RWPE1 (cell line): Measurements from ENCODE around the gene ESR2.

Experiments used
- CTCF ChIA-PET: fragments of 350-600 bp; sonication (Branson Sonifier 250); formaldehyde crosslinking; extraction: SDS; loops from one replicate; lab custom pipeline; 2021; lab: Yijun Ruan, JAX
- POLR2A ChIA-PET: fragments of 400-600 bp; formaldehyde crosslinking; extraction: SDS; loops from one replicate; lab custom pipeline; 2020; ENCODE audit warnings: antibody characterized with exemption; ENCODE audit not compliant: low non-redundant PET; lab: Yijun Ruan, JAX
- DNase-seq: peaks from one replicate; pipeline ENCODE4 v3.0.0; 2012; ENCODE audit warnings: low spot score
- H3K27ac ChIP-seq: fragments of 450-650 bp; 2 replicates; pipeline ENCODE4 v1.5.1; 2017
- TF ChIP-seq, protein P1 (sequence below): fragments of 450-650 bp; conservative IDR thresholded peaks from 2 replicates; pipeline ENCODE4 v1.5.1; 2017; ENCODE audit warnings: low read depth, mild to moderate bottlenecking

Gene ESR2

GRCh38 chr14:64114796-64115195 lies 179.4 kb downstream of the ESR2 start:
- TF ChIP-seq, protein P1, sequence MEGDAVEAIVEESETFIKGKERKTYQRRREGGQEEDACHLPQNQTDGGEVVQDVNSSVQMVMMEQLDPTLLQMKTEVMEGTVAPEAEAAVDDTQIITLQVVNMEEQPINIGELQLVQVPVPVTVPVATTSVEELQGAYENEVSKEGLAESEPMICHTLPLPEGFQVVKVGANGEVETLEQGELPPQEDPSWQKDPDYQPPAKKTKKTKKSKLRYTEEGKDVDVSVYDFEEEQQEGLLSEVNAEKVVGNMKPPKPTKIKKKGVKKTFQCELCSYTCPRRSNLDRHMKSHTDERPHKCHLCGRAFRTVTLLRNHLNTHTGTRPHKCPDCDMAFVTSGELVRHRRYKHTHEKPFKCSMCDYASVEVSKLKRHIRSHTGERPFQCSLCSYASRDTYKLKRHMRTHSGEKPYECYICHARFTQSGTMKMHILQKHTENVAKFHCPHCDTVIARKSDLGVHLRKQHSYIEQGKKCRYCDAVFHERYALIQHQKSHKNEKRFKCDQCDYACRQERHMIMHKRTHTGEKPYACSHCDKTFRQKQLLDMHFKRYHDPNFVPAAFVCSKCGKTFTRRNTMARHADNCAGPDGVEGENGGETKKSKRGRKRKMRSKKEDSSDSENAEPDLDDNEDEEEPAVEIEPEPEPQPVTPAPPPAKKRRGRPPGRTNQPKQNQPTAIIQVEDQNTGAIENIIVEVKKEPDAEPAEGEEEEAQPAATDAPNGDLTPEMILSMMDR = no peak
- no peak for DNase-seq
- peak overlapping the region; percentile 99 for H3K27ac ChIP-seq
- ChIA-PET CTCF (no interaction called here), POLR2A (no interaction called here)

- POLR2A ChIA-PET = no interaction called here
Measured at GRCh38 chr14:64114166-64114565, 180.0 kb downstream of the ESR2 start.

DNA sequence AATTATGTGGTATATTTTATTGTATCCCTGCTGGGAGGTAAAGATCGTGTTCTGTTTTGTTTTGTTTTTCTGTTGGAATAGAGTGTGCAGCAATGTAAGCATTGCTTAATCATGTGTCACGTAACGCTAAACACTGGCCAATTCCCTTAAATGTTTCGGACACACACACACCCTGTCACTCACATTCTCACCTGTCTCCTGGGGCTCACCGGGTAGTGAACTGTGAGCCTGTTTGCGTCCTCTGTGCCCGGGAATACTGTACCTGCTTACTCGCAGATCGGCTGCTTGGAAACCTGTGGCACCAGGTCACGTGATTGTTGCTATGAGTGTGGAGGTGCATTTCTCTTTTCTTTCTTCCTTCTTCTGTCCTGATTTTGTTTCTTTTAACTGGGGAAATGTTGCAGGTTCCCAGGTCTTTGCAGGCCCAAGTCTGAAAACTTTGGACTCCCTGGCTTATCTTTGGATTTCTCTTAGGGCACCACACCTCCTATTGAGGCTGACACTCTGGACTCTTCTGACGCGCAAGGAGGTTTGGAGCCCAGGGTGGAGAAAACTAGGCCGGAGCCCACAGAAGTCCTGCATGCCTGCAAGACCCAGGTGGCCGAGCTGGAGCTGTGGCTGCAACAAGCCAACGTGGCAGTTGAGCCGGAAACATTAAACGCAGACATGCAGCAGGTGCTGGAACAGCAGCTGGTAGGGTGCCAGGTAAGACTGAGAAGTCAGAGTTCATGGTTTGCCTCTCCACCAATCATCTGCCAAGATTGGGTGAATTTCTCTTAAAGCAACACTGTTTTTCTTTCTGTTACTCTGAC lies 181.1 kb downstream of the ESR2 start:
- ChIA-PET CTCF (no interaction called here), POLR2A (no interaction called here)
- DNase-seq = peak; percentile 8
- H3K27ac ChIP-seq = peak overlapping the region; percentile 99
- TF ChIP-seq, protein P1 = no peak

More at GRCh38 chr14:64114166-64114565, 180.0 kb downstream of the ESR2 start:
- CTCF ChIA-PET = no interaction called here
- DNase-seq = no peak
- peak overlapping the region; percentile 99 for H3K27ac ChIP-seq
- TF ChIP-seq, protein P1 = no peak

- POLR2A ChIA-PET = no interaction called here
- no peak for DNase-seq
- CTCF ChIA-PET = interaction anchor here (0.6 to 0.7 kb wide), 4 partner anchors 17 to 1046 kb away, joined by 3 to 10 read pairs (median 5); no protein-coding TSS in a partner anchor
- H3K27ac ChIP-seq = peak overlapping the region; percentile 55
- TF ChIP-seq, protein P1 = no peak
Measured at GRCh38 chr14:64110802-64111201, 183.4 kb downstream of the ESR2 start.

- ChIA-PET CTCF (interaction anchor here (0.6 to 0.7 kb wide), 3 partner anchors 16 to 309 kb away, joined by 3 to 5 read pairs (median 5); no protein-coding TSS in a partner anchor), POLR2A (no interaction called here)
- no peak overlapping the region for H3K27ac ChIP-seq
- DNase-seq = no peak
- TF ChIP-seq, protein P1 = no peak
Measured at GRCh38 chr14:64109819-64110554, 184.2 kb downstream of the ESR2 start.

DNA sequence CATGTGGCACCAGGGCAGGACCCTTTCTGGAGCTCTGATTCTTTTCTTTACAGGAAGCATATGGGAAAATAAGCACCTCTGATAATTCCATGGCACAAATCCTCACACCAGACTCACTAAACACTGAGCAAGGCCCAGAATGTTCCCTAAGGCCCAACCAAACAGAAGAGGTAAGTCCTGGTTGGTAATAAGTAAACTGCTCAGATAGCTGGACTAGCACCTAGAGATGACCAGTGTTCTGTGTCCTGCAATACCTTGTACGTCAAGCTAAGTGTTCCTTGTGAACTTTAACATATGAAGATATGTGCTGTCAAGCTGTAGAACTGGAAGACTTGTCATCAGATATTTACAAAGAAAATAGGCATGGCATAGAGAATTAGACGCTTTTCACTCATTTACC lies 186.7 kb downstream of the ESR2 start:
- H3K27ac ChIP-seq = no peak overlapping the region
- CTCF ChIA-PET = no interaction called here
- POLR2A ChIA-PET = no interaction called here
- no peak for DNase-seq
- TF ChIP-seq, protein P1 = no peak
